ENCODE data around the gene SLC35F3.

GRCh38 chr1:234163267-234163919 lies 258.9 kb downstream of the SLC35F3 start:
- TF ChIP-seq CTCF (IDR thresholded peaks at IDR 0.05; ENCODE audit: poor library complexity, severe bottlenecking) (no peak), POLR2AphosphoS5 (IDR thresholded peaks at IDR 0.05) (no peak), EZH2 (IDR thresholded peaks at IDR 0.05; ENCODE audit: borderline replicate concordance, insufficient read depth, low read length, poor library complexity, severe bottlenecking) (no peak), EP300 (conservative IDR thresholded peaks at IDR 0.05; ENCODE audit: poor library complexity, severe bottlenecking) (no peak), TAF1 (IDR thresholded peaks at IDR 0.05; ENCODE audit: low read depth) (no peak)
